Body of pancreas (tissue), 4 donors: Measurements from ENCODE around the gene RNF34. TPM values are rescaled to one million over a fixed set of nuclear protein-coding genes. Genes with fewer than 3 reads are reported as not detected.

Experiments used
- ATAC-seq: fragments of 150-250 bp; one replicate; pipeline ENCODE4 v1.9.1; 2016
- DNase-seq, 4 donors: peaks; one replicate each; pipeline ENCODE4 v3.0.0-alpha.2; 2019
- H3K27ac ChIP-seq, 4 donors: fragments of 200-600 bp; sonication (generic); 1 replicate in 3 of 4; 2 replicates in 1 of 4; pipeline versions ENCODE4 v1.5.1 to v1.6.1; 2016 to 2019; ENCODE audit warnings: mild to moderate bottlenecking in 1 of 4, mixed read lengths in 1 of 4, moderate library complexity in 1 of 4
- H3K27me3 ChIP-seq, 2 donors: fragments of 200-600 bp; sonication (generic); one replicate each; pipeline ENCODE4 v1.6.0; 2016; ENCODE audit warnings: mild to moderate bottlenecking in 1 of 2
- H3K36me3 ChIP-seq, 2 donors: fragments of 200-600 bp; sonication (generic); replicated peaks in 1 of 2; 2 replicates each; pipeline ENCODE4 v1.5.1; 2016; ENCODE audit warnings: low read depth in 2 of 2; ENCODE audit not compliant: insufficient read depth in 1 of 2
- H3K4me1 ChIP-seq: fragments of 200-600 bp; sonication (generic); one replicate; pipeline ENCODE4 v1.6.0; 2016
- H3K4me3 ChIP-seq, 2 donors: fragments of 200-600 bp; sonication (generic); 1 replicate in 1 of 2; 2 replicates in 1 of 2; pipeline ENCODE4 v1.5.1; 2016 to 2019
- H3K9me3 ChIP-seq, 3 donors: fragments of 200-600 bp; sonication (generic); 1 replicate in 2 of 3; 2 replicates in 1 of 3; pipeline ENCODE4 v1.5.1; 2016
- CTCF ChIP-seq, 7 experiments: fragments of 450-650 bp in 4 of 7; fragments of 200-600 bp in 3 of 7; sonication (generic) in 3 of 7; IDR thresholded peaks; one replicate each; pipeline ENCODE4 v1.5.1; 2016 to 2019; ENCODE audit warnings: antibody characterized with exemption in 7 of 7
- POLR2A ChIP-seq, 3 donors: fragments of 450-650 bp; IDR thresholded peaks; one replicate each; pipeline ENCODE4 v1.6.1; 2016; ENCODE audit warnings: antibody characterized with exemption in 3 of 3, mild to moderate bottlenecking in 2 of 3
- WGBS, 2 donors: methylation state at CpG; one replicate each; pipeline ENCODE4 v1.1.5; 2017; 5-methylcytosine and 5-hydroxymethylcytosine counted together
- intact Hi-C: fragments of 100-400 bp; cut with DNase I; formaldehyde crosslinking; loops from one replicate; pipeline ENCODE4 v1.15.1; 2023
- total RNA-seq, 2 donors: library from RNA; depleted of rRNA; stranded (reverse); fragments of >200 nt; gene quantifications; one replicate each; pipeline ENCODE4 v1.1.0, GENCODE V29; 2016

RNF34 gene
- total RNA-seq, 2 donors from 2014 or later, result 25.9 to 35.3 TPM

- no peak for ATAC-seq
- intact Hi-C loops, result no loop called here
- Histone ChIP-seq H3K4me3 (no peak overlapping the region), H3K27me3 (no peaks in the 10 kb centered on the region), H3K4me1 (no peaks in the 10 kb centered on the region), H3K36me3 (peaks cover 0 to 3% of the 10 kb centered on the region in 2 donors), H3K9me3 (no peaks in the 10 kb centered on the region), H3K27ac (no peak overlapping the region)
- TF ChIP-seq CTCF (IDR thresholded peaks at IDR 0.05), result no peak
- no peak for TF ChIP-seq POLR2A (IDR thresholded peaks at IDR 0.05)
- 66 to 67% methylated on average over 1 of the region's 1 CpG for WGBS, 2 donors
- DNase-seq, result no peak
Observed at GRCh38 chr12:121413917-121414316, 14.0 kb downstream of the RNF34 start.

GRCh38 chr12:121417847-121418246, 17.9 kb downstream of the RNF34 start:
- Histone ChIP-seq H3K27ac (no peak overlapping the region), H3K36me3 (peaks cover 0 to 10% of the 10 kb centered on the region in 2 donors), H3K4me3 (no peak overlapping the region), H3K9me3 (no peaks in the 10 kb centered on the region), H3K27me3 (no peaks in the 10 kb centered on the region), H3K4me1 (no peaks in the 10 kb centered on the region)
- no peak for DNase-seq
- TF ChIP-seq POLR2A (IDR thresholded peaks at IDR 0.05), result no peak
- TF ChIP-seq CTCF (IDR thresholded peaks at IDR 0.05), result no peak
- 83 to 91% methylated on average over 6 of the region's 6 CpGs for WGBS, 2 donors
- ATAC-seq, result no peak
- intact Hi-C loops, result no loop called here

- Histone ChIP-seq H3K4me1 (no peaks in the 10 kb centered on the region), H3K27me3 (no peaks in the 10 kb centered on the region), H3K36me3 (peaks cover 0 to 16% of the 10 kb centered on the region in 2 donors), H3K4me3 (no peak overlapping the region), H3K27ac (no peak overlapping the region), H3K9me3 (no peaks in the 10 kb centered on the region)
- TF ChIP-seq CTCF (IDR thresholded peaks at IDR 0.05), result no peak
- no peak for TF ChIP-seq POLR2A (IDR thresholded peaks at IDR 0.05)
- DNase-seq (no peak), ATAC-seq (no peak)
- 85 to 87% methylated on average over 6 of the region's 6 CpGs for WGBS, 2 donors
- intact Hi-C loops, result no loop called here
Observed at GRCh38 chr12:121420109-121420508, 20.2 kb downstream of the RNF34 start.

GRCh38 chr12:121423253-121423652, 23.3 kb downstream of the RNF34 start:
- Histone ChIP-seq H3K4me3 (no peak overlapping the region), H3K36me3 (peaks cover 6 to 25% of the 10 kb centered on the region in 2 donors), H3K9me3 (no peaks in the 10 kb centered on the region), H3K27ac (no peak overlapping the region), H3K27me3 (no peaks in the 10 kb centered on the region), H3K4me1 (no peaks in the 10 kb centered on the region)
- 93 to 95% methylated on average over 13 to 14 of the region's 14 CpGs for WGBS, 2 donors
- intact Hi-C loops, result no loop called here
- no peak for ATAC-seq
- no peak for DNase-seq
- TF ChIP-seq CTCF (IDR thresholded peaks at IDR 0.05) (no peak), POLR2A (IDR thresholded peaks at IDR 0.05) (no peak)
